ENCODE data around the gene RD3L. TPM values are rescaled to one million over a fixed set of nuclear protein-coding genes. Genes with fewer than 3 reads are reported as not detected.
A peak's percentile ranks its signal among the peaks of the same experiment; 100 is the strongest.

Gene RD3L
- total and polyA plus RNA-seq, 9 of the 15 experiments (the other 6 are each of a cell fraction or from before 2014, with no cell fraction given) = 0.14 TPM; not detected in 8

DNA sequence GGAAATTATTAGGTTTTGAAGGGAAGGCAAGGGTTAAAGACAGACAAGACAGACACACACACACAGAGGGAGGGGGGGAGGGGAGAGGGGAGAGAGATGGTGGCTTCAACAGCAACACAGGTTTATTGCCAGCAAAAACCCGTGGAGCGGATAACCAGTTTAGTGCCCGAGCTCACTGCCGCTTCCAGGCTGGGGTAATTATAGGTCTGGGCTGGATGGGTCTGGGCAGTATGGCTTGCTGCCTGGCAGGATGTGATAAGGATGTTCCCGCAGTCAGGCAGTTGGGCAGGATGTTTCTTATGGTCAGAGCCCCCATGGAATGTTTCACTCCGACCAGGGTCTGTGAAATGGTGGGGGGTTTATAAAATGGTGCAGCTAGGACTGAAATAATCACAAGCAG, 18.5 kb downstream of the RD3L start (continued):
- TF ChIP-seq, protein P1, sequence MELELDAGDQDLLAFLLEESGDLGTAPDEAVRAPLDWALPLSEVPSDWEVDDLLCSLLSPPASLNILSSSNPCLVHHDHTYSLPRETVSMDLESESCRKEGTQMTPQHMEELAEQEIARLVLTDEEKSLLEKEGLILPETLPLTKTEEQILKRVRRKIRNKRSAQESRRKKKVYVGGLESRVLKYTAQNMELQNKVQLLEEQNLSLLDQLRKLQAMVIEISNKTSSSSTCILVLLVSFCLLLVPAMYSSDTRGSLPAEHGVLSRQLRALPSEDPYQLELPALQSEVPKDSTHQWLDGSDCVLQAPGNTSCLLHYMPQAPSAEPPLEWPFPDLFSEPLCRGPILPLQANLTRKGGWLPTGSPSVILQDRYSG (tag; conservative IDR thresholded peaks at IDR 0.05; ENCODE audit: low read depth) = no peak
- no peak for TF ChIP-seq ATF1 (CRISPR knock-in tag; IDR thresholded peaks at IDR 0.05)
- no peak for TF ChIP-seq ATF1 (tag; IDR thresholded peaks at IDR 0.05)
- TF ChIP-seq ARID2 (IDR thresholded peaks at IDR 0.05) = no peak
- TF ChIP-seq ZNF212 (CRISPR knock-in tag; IDR thresholded peaks at IDR 0.05) = no peak
- TF ChIP-seq HMG20A (CRISPR knock-in tag; conservative IDR thresholded peaks at IDR 0.05) = no peak
- no peak for TF ChIP-seq ZFPM2 (CRISPR knock-in tag; IDR thresholded peaks at IDR 0.05)
- TF ChIP-seq TCF3 (CRISPR knock-in tag; IDR thresholded peaks at IDR 0.05) = peak; percentile 55
- TF ChIP-seq, protein P2, sequence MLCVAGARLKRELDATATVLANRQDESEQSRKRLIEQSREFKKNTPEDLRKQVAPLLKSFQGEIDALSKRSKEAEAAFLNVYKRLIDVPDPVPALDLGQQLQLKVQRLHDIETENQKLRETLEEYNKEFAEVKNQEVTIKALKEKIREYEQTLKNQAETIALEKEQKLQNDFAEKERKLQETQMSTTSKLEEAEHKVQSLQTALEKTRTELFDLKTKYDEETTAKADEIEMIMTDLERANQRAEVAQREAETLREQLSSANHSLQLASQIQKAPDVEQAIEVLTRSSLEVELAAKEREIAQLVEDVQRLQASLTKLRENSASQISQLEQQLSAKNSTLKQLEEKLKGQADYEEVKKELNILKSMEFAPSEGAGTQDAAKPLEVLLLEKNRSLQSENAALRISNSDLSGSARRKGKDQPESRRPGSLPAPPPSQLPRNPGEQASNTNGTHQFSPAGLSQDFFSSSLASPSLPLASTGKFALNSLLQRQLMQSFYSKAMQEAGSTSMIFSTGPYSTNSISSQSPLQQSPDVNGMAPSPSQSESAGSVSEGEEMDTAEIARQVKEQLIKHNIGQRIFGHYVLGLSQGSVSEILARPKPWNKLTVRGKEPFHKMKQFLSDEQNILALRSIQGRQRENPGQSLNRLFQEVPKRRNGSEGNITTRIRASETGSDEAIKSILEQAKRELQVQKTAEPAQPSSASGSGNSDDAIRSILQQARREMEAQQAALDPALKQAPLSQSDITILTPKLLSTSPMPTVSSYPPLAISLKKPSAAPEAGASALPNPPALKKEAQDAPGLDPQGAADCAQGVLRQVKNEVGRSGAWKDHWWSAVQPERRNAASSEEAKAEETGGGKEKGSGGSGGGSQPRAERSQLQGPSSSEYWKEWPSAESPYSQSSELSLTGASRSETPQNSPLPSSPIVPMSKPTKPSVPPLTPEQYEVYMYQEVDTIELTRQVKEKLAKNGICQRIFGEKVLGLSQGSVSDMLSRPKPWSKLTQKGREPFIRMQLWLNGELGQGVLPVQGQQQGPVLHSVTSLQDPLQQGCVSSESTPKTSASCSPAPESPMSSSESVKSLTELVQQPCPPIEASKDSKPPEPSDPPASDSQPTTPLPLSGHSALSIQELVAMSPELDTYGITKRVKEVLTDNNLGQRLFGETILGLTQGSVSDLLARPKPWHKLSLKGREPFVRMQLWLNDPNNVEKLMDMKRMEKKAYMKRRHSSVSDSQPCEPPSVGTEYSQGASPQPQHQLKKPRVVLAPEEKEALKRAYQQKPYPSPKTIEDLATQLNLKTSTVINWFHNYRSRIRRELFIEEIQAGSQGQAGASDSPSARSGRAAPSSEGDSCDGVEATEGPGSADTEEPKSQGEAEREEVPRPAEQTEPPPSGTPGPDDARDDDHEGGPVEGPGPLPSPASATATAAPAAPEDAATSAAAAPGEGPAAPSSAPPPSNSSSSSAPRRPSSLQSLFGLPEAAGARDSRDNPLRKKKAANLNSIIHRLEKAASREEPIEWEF (CRISPR knock-in tag; IDR thresholded peaks at IDR 0.05) = 0 out of 2 replicates have a peak, but pooled peaks have one; percentile 53
- no peak for TF ChIP-seq ZNF561 (CRISPR knock-in tag; conservative IDR thresholded peaks at IDR 0.05)
